ENCODE measurements around the gene ARHGAP18. TPM values are rescaled to one million over a fixed set of nuclear protein-coding genes. Genes with fewer than 3 reads are reported as not detected.

Gene ARHGAP18
- total and polyA plus RNA-seq, 8 donors: 6.0 to 104 (median 30.2) TPM

DNA sequence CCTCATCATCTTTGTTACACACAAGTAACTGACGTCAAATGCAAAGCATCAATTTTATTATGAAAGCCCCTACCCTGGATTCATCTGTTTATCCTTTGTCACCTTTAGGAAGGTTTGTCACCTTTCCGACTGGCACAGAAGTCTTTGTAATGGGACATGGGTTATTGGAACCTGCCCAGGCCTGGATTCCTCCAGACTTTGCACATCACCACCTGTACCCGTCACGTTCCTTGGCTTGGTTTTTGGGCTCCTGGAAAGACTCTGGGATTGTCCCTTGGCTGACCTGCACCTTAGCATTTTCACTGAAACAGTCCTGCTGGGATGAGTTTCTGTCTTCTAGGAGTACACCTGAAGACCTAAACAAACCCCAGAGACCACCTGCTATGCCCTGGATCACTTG is 15.4 kb upstream of the ARHGAP18 start:
- H3K4me3 ChIP-seq: no peak overlapping the region
- no peak for DNase-seq
- TF ChIP-seq, protein P1, sequence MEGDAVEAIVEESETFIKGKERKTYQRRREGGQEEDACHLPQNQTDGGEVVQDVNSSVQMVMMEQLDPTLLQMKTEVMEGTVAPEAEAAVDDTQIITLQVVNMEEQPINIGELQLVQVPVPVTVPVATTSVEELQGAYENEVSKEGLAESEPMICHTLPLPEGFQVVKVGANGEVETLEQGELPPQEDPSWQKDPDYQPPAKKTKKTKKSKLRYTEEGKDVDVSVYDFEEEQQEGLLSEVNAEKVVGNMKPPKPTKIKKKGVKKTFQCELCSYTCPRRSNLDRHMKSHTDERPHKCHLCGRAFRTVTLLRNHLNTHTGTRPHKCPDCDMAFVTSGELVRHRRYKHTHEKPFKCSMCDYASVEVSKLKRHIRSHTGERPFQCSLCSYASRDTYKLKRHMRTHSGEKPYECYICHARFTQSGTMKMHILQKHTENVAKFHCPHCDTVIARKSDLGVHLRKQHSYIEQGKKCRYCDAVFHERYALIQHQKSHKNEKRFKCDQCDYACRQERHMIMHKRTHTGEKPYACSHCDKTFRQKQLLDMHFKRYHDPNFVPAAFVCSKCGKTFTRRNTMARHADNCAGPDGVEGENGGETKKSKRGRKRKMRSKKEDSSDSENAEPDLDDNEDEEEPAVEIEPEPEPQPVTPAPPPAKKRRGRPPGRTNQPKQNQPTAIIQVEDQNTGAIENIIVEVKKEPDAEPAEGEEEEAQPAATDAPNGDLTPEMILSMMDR (IDR thresholded peaks at IDR 0.05): no peak
- no peak for TF ChIP-seq POLR2A (IDR thresholded peaks at IDR 0.05)
- no peak for TF ChIP-seq POLR2AphosphoS5 (IDR thresholded peaks at IDR 0.05)
- TF ChIP-seq EP300 (IDR thresholded peaks at IDR 0.05): no peak
- H3K9me3 ChIP-seq: no peaks in the 10 kb centered on the region
- H3K36me3 ChIP-seq: no peaks in the 10 kb centered on the region
- 85 to 94% (median 91%) methylated on average over 4 of the region's 4 CpGs for WGBS, 5 donors
- H3K27ac ChIP-seq: no peak overlapping the region
- H3K4me1 ChIP-seq: peaks cover 0 to 18% (median 2%) of the 10 kb centered on the region in 4 donors
- H3K27me3 ChIP-seq: no peaks in the 10 kb centered on the region
- intact Hi-C loops (cut with DNase I; ENCODE audit: low total_unique reads): no loop called here

DNA sequence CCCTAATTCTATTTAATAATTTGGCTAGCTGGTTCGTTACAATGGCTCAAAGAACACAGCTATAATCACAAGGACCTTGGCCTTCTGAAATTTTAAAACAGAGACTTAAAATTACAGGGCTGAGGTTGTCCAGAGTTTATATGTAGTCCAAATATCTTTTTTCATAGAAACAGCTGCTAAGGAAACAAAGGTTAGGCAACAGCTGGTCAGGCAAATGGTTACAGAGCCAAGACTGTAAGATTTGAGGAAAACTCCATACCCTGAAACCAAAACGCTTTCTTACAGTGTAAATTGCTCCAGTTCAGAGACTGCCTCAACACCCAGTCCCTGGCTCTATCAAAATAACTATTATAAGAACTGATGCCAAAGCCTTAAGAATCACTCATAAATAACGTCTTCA is 9.7 kb upstream of the ARHGAP18 start:
- WGBS, 5 donors: 59 to 78% (median 70%) methylated on average over 3 of the region's 3 CpGs
- Histone ChIP-seq H3K4me3 (no peak overlapping the region), H3K36me3 (no peaks in the 10 kb centered on the region), H3K27me3 (no peaks in the 10 kb centered on the region), H3K27ac (no peak overlapping the region), H3K4me1 (no peaks in the 10 kb centered on the region), H3K9me3 (no peaks in the 10 kb centered on the region)
- peak in 1 of 2 donors; percentile 20 for DNase-seq
- intact Hi-C loops (cut with DNase I; ENCODE audit: low total_unique reads): no loop called here
- TF ChIP-seq POLR2A (IDR thresholded peaks at IDR 0.05) (no peak), POLR2AphosphoS5 (IDR thresholded peaks at IDR 0.05) (no peak), EP300 (IDR thresholded peaks at IDR 0.05) (no peak)
- TF ChIP-seq, protein P1 (IDR thresholded peaks at IDR 0.05): no peak

DNA sequence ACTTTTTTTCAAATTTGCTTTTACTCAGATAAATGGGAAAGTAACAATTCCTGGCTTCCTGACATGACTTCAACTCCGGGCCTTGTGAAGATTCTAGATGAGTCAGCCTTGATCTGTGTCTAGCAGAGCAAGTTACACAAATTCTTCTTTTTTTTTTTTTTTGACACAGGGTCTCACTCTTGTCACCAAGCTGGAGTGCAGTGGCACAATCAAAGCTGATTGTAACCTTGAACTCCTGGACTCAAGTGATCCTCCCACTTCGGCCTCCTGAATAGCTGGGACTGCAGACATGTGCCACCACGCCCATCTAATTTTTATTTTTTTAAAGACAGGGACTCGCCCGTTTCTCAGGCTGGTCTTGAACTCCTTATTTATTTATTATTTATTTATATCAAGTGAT is 7.3 kb upstream of the ARHGAP18 start:
- TF ChIP-seq EP300 (IDR thresholded peaks at IDR 0.05): no peak
- no peak for TF ChIP-seq POLR2A (IDR thresholded peaks at IDR 0.05)
- no peak for TF ChIP-seq POLR2AphosphoS5 (IDR thresholded peaks at IDR 0.05)
- TF ChIP-seq, protein P1 (IDR thresholded peaks at IDR 0.05): no peak

DNA sequence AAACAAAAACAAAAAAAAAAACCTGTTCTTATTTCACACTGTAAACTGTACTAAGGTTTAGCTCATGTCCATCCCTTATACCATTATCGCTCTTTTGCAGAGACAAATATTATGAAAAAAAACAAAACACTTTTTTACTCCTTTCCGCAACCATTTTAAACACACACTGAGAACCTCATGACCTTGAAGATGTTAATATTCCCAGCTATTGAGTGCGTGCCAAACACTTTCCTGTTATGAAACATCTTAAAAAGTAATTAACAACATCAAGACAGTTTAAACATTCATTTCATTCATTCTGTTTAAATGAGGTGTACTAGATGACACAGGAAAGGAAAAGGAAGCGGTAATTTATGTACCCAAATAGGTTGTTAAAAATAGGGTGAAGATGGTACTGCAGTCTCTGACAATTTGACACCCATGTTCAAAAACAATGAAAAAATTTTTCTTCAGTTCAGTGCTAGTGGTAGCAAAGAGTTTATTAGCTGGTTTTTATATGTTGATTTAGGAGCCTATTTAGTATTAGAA is 3.9 kb upstream of the ARHGAP18 start:
- intact Hi-C loops (cut with DNase I; ENCODE audit: low total_unique reads): no loop called here
- no peak overlapping the region for H3K4me3 ChIP-seq
- TF ChIP-seq EP300 (IDR thresholded peaks at IDR 0.05): no peak
- TF ChIP-seq POLR2AphosphoS5 (IDR thresholded peaks at IDR 0.05): no peak
- TF ChIP-seq, protein P1 (IDR thresholded peaks at IDR 0.05): no peak
- TF ChIP-seq POLR2A (IDR thresholded peaks at IDR 0.05): no peak
- DNase-seq: no peak
- no peaks in the 10 kb centered on the region for H3K36me3 ChIP-seq
- peaks cover 0 to 21% (median 11%) of the 10 kb centered on the region in 4 donors for H3K4me1 ChIP-seq
- 72 to 85% (median 80%) methylated on average over 4 of the region's 4 CpGs for WGBS, 5 donors
- H3K27me3 ChIP-seq: no peaks in the 10 kb centered on the region
- H3K9me3 ChIP-seq: no peaks in the 10 kb centered on the region
- H3K27ac ChIP-seq: no peak overlapping the region

More for the DNA sequence above, 7.3 kb upstream of the ARHGAP18 start:
- H3K4me1 ChIP-seq: no peaks in the 10 kb centered on the region
- H3K36me3 ChIP-seq: no peaks in the 10 kb centered on the region
- intact Hi-C loops (cut with DNase I; ENCODE audit: low total_unique reads): no loop called here
- H3K27ac ChIP-seq: no peak overlapping the region
- no peaks in the 10 kb centered on the region for H3K27me3 ChIP-seq
- no peaks in the 10 kb centered on the region for H3K9me3 ChIP-seq
- no peak for DNase-seq
- no peak overlapping the region for H3K4me3 ChIP-seq
- WGBS, 5 donors: 71 to 79% (median 76%) methylated on average over 5 of the region's 5 CpGs
